NCI-H128 (cell line): ENCODE data around the gene VWA8.
"Not testable (repeated sequence)": the region's sequence is repeated elsewhere in the genome, so short reads cannot be mapped to it uniquely, and the experiment has no call there.

Source experiments
- DNase-seq: peaks from one replicate; lab custom pipeline; 2025; ENCODE audit not compliant: unreplicated experiment; lab: John Stamatoyannopoulos, UW

The VWA8 gene

DNA sequence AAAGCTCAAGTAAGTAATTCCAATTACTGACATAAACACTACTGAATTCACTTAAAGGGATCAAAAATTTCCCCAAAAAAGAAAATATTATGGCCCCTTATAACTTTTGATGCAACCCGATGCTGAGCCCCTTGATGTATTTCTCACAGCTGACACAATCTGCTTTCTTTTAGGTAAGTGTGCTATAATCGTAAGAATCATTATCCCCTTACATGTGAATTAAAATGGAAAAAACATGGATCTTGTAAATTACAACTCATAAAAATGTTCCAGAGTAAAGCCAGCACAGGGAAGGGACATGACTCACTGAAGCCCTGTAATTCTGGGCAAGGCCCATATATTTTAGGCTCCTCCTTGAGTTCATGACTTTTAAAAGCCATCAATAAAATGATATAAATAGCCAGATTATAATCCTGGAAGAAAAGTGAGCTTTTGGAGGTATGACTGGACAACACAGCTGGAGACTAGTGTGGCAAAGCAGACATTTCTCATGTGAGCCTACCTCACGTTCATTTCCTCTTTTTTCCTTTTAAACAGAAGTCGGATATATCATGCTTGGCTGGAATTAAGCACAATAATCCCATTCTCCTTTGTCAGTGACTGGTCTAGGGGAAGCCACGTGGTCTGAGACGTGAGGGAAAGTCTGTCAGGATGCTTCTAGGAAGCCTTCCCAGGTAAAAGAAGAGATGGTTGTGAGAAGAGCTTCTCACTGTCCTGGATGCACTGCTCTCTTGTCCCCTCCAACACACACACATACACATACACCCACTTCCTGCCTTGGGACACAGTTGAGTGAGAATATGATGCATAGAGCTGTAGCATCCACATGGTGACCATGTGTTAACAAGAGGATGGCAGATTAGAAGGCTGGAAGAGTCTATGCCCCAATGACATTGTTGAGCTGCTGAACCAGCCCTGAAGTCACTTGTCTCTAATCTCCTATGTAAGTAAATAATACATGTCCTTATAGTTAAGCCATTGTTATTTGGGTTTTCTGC is 338.2 kb downstream of the VWA8 start:
- no peak for DNase-seq

DNA sequence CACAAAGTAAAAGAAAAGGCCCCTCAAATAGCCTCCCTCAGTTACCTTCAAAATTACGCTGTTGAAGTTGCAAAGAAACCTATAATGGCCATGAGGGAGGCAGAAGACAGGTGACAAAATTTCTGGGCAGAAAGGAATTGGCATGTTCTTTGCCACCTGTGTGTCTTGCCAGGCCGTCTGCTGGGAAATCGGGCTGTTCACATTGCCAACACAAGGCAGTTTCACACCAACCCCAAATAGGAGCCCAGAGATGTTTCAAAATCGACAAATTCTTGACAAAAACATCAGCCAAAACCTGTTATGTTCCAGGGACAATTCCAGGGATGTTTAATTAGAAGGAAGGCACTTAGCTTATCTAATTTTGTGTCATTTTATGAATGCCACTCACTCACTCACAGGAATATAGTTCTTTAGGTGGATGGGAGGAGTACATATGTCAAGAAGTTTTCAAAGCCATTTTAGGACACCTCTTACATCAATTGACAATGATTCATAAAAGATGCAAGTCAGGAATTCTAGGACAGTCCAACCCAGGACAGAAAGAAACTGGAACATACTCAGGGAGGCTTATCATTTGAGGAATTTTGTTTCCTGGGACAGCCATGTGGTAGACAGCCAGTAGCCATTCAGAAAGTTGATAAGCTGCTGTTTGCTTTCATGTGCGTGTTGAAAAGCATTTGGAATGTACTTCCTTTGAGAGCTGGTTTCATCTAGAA is 339.0 kb downstream of the VWA8 start:
- DNase-seq = no peak

DNA sequence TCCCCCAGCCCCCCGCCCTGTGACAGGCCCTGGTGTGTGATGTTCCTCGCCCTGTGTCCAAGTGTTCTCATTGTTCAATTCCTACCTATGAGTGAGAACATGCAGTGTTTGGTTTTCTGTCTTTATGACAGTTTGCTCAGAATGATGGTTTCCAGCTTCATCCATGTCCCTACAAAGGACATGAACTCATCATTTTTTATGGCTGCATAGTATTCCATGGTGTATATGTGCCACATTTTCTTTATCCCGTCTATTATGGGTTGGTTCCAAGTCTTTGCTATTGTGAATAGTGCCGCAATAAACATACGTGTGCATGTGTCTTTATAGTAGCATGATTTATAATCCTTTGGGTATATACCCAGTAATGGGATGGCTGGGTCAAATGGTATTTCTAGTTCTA is 343.3 kb downstream of the VWA8 start:
- not testable (repeated sequence) for DNase-seq

DNA sequence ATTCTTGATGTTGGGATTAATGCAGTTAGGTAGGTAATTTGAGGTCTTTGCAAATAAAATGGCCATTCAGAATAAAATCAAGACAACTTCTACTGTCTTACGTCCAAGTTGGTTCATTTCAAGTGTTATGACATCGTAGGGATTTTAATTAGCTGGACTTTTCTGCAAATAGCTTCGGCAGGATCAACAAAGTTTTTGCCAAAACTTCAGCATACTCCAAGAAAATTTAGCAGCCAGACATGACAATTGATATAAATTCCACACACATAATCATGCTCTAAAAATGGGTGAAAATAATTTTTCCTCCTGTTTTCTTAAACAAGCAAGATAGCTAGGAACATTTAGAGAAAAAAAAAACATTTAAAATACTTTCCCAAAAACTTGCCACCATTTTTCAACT is 344.8 kb downstream of the VWA8 start:
- no peak for DNase-seq

DNA sequence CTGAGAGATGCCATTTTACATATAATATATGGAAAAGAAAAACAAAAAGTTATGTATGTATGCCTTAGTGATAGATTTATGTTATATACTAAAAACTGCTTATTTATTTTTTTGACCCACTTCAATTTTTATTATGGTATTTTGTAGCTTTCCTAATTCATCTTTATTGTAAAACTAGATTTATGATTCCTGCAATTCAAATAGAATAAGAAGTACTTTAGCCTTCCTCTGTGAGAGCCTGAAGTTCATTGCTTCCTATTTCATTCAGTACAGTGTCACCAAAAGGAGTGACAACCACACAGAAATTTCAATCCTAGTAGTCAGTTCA is 345.4 kb downstream of the VWA8 start:
- no peak for DNase-seq

DNA sequence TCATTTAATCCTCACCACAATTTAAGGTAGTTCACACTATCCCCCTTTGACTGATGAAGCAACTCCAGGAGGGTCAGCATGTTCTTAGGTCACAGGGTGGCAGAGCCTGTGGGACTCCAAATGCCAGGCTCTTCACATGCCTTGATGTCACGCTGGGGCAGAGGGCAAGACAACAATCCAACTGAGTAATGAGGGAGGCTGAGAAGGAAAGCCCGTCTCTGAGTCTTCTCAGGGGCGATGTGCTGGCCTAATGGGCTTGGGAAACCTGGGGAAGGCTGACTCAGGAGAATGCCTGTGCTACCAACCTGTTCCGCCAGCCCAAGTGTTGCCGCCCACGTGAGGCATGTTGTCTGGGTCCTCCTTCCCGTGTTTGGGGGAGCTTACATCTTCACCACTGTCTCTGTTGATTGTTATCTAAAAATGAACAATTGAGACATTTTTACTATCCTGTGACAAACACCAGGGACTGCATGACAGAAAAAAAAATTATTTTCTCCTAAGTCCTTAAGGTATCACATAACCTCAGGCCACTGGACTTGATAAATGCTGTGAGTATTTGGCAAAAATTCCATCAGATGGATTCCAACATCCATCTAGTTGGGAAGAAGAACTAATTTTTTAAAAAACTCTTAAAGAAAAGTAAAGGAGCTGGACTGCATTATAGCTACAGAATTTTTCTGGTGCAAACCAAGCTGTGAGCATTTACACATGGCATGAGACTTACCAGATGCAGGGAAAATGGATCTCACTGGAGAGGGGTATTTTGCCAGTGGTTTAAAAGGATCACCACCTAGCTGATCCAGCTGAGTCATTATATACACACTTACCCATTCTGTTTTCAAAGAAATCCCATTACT is 346.0 kb downstream of the VWA8 start:
- no peak for DNase-seq

DNA sequence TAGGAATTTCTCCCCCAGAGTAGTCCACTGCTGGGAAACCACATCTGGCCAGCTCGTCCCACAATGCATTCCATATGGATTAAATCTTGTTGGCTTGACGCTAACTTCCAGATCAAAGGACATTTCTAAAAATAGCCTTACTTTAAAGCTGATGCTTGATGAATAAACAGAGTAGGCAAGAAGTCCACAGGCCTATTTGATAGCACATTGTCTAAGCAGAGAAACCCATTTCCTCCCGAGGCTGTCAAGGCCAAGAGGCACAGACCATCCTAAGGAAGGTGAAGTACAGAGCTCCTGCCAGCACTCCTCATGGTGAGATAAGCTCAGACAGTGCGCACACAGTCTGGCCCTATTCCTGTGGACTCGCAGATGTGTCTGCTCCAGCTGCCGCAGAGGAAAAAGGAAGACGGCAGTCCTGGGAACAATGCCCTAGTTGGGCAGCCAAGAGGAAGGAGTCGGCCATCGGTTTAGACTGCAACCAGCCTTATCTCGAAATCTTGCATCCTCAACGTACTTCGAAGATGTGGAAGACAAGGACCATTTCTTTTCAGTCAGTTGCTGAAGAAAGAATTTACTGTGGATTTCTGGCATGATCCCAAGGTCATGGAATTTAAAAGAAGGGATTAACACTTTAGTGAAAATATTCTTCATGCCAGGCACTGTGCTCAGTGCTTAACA is 346.8 kb downstream of the VWA8 start:
- DNase-seq = no peak

DNA sequence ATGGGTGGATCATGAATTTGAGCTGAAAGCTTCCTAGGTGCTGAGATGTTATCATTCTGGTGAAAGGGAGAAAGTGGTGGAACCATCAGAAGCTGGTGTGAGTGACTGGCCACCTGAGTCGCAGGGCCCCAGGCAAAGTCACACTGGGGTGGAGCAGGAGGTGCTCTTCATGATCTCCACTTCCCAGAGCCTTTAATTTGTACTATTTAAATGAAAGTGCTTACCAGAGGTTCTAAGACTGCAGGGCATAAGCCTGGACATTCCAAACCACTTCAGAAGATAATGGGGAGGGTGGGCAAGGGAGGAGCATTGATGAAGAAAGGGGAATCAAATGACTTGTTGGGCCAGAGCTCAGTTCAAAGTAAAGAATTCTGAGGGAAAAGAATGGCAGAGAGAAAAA is 347.4 kb downstream of the VWA8 start:
- DNase-seq = no peak

DNA sequence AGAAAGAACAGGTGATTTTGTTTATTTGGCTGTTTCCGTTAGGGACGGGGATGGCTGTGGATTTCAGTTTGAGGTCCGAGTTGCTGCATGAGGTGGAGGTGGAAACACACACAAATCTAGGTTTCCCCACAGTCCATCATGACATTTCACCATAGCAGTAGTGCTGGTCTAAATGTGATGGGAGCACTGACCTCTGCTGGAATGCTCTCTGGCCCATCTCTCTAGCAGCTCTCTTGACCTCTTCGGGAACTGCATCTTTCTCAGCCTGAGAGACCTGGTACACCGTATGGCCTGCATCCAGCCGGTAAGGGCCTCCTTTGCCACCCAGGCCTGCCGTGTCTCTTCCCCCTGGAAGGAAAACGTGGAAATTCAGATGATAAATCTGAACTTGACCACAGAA is 349.5 kb downstream of the VWA8 start:
- no peak for DNase-seq

DNA sequence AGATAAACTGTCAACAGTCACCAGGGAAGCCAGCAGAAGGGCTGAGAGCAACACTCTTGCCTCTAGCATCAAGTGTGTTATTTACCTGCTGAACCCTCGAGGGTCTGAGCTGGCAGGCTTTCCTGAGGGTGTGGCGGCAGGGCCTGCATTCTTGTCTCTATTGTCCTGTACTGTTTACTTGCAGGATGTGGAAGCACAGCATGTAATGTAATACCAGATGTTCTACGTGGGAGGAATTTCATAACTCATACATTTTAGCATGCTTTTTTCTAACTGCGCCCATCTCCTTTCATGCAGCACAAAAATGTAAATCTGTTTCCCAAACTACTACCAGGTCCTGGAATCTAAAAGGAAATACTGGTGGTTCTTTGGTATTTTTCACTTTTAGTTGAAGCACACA is 350.5 kb downstream of the VWA8 start:
- peak; percentile 36 for DNase-seq

DNA sequence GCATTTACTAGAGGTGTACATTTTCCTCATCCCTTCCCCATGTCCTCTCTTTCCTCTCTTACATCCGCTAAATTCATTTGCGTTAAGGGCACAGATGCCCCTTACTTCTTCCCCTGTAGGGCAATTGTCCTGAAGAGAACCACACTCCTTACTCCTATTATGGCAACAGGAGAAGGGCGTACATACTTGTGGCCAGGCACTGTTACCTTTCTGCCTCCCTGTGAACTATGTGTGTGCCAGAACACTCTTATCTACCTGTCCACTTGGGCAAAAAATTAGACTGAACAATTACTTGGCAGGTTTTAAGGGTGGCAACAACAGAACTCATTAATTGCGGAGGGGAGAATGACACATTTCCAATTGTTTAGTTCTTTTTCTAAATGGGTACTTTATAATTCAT is 351.1 kb downstream of the VWA8 start:
- DNase-seq = no peak

DNA sequence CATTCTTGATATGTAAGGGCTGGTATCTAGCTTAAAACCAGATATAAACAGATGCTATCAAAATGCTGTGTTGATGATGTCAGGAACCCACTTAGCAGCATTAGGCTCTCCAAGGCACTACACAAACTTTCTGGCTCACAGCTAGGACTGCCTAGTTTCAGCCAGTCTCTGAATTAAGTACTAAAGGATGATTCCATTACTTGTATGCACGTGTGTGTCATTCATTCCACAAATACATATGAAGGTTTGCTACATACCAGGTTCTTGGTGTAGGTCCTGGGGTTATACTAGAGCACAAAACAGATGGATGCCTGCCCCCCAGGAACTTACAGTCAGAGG is 352.1 kb downstream of the VWA8 start:
- DNase-seq = no peak

DNA sequence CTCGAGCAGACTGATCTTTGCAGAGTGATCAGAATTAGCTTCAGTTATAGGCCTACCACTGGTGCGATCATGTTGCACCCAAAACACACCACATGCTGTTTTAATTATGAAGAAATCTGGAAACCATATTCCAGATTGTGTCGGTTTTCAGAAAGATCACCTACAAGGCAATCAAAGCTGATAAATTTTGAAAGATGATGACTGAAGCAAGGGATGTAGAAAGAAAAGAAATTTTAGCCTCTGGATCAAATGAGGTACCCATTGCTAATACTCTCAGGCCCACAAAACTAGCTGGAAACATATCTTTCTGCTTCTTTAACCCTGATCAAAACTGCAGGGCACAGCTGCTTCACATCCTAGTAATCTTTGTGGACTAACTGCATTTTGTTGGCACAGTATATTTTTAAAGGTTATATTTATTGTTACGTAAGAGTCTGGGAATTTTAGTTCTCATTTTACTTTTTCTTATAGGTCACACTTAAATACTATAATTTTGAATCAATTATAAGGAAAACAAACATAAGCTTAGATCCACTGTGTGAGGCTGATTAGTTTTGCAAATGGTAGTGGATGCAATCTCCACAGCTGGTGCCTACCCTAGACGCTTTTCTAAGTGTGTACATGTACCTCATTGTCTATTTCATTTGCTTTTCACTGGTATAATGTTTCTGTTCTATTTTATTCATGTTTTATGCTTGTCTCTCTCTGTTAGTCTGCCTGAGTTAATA is 352.6 kb downstream of the VWA8 start:
- DNase-seq = no peak

DNA sequence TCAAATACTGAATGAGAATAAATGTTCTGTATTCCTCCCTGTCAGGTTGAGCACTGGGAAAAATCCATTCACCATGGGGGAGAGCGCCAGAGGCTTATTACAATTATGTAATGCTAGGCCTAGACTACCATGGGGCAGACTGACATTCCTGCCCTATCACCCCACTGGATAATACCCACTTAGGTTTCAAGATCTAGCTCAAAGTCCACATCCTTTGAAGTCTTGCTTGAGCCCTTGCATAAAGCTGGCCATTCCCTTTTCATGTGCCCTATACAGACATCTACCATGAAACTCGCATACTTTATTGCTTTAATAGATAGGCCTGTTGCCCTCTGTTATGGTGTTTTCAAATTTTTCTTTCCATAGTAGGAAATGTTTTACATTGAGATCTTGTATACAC is 354.3 kb downstream of the VWA8 start:
- no peak for DNase-seq

DNA sequence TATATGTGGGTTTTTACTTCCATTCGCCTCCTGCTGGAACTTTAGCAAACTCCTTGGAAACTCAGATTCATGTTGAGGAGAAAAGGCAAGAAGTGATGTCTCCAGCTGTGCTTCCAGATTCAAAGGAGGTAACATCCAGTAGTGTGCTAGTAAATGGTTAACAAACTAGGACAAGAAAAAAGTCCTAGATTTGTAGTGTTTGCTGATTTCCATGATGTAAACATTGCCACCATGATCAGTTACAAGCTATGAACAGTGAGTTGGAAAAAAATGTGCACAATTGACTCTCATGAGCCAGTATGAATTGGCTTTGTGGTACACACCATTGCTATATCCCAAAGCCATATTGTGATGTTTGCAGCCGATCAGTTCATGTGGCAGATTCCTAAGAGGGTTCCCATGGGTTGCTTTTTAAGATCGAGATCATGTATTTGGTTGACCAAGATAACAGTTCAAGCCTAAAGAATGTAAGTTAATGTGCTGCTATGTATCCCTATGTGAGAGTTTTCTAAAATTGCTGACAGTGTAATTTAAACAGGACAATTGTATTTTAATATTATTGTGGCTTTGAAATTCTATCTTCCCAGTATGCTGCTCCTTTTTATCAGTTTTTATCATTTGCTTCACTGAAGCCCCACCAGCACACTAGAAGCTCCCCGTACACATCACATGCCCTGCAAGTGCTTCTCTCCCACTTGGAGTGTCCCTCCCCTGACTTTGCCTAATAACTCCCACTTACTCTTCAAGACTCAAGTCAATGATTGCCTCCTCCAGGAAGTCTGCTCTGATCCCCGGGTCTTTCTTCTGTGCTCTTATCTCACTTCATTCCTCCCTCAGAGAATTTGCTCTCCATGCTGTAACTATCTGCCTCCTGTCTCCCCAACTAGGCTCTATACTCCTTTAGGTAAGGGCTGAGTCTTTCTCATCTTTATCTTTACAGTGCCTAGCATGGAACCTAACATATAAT is 355.3 kb downstream of the VWA8 start:
- no peak for DNase-seq

DNA sequence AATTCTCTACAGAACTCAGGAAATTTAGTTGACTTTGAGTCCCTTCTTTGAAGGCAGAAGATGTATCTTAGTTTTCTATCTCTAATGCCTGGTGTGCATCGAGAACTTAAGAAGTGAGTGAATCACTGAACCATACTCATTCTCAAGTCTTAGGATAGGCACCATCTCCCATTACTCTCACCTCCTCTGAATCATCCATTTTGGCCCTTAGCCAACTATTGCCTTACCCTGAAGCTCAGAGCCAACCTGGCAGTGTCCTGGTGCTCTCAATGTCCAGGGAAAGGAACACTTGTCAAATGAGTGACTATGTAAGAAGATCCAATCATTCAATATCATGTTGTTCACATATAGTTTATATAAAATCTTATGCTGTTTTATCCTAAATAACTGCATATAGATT is 357.0 kb downstream of the VWA8 start:
- no peak for DNase-seq

DNA sequence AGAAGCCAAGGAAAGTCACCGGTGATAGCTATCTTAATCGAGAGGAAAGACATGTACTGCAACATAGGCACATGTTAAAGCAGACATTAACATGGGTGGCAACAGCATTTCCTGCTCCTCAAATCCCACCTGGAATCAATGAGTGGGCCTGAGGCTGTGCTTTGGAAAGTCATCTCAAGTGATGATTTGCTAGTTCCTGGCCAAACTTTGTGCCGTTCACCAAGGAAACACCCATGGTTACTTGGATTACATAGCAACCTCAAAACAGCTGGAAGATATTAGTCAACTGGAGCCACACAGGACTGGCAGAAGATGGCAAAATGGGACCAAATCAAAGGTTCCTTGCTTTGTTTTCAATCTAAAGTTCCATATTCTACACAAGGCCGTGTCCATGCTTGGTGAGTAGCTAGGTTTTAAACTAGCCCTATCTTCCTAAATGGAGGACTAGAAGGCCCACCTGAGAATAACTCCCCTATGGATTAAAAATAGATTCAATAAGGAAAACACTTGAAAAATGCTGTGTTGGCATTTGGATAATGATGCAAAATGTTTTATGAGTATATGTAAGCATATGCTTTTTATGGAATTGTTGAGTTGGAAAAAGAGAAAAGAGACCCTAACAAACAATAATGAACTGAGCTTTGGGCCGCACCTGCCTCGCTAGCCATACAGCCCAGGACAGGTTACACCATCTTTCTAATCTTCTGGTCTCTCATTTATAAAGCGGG is 359.0 kb downstream of the VWA8 start:
- DNase-seq = no peak

DNA sequence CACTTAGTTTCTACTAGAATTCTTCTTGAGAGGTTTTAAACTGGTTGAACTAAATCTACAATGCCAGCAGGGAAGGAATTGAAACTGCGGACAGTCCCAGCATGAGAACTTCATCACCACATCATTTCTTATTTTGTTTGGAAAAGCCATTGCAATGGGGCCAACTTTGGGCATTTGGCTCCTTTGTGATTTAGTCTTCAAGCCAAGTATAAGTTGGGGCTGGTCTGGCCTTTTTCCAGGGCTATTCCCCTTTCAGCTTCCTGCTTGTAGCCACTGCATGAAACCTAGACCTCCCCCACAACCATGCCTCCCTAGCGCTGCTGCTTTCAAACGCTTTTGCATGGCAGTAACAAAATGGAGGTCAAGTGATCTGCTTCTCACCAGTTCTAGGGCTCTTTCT is 361.3 kb downstream of the VWA8 start:
- DNase-seq = no peak
